IMR-90 (cell line): Measurements from ENCODE around the gene PALM2AKAP2. TPM values are rescaled to one million over a fixed set of nuclear protein-coding genes. Genes with fewer than 3 reads are reported as not detected.

ENCODE experiments used
- ATAC-seq: fragments of 200-7000 bp; cut with Tn5 transposase; 2 replicates; pipeline ENCODE4 v1.9.1; 2020; ENCODE audit warnings: low read depth, mild to moderate bottlenecking, moderate library complexity
- BruUV-seq: library from RNA; stranded (reverse); fragments of 400-500 nt; replicated peaks from 2 replicates; lab custom pipeline; 2021; lab: Mats Ljungman, UMichigan
- CTCF ChIA-PET: fragments of 300-600 bp; formaldehyde crosslinking; extraction: SDS; loops from one replicate; lab custom pipeline; 2021; ENCODE audit warnings: antibody characterized with exemption; lab: Yijun Ruan, JAX
- POLR2A ChIA-PET: fragments of 300-600 bp; sonication (Branson Sonifier 250); formaldehyde crosslinking; loops from one replicate; lab custom pipeline; 2022; ENCODE audit warnings: antibody characterized with exemption; ENCODE audit not compliant: unreplicated experiment; lab: Charles Lee
- DNase-seq: peaks from one replicate; pipeline ENCODE4 v3.0.0; 2013
- H2AFZ ChIP-seq: replicated peaks from 2 replicates; pipeline ENCODE3; 2013; ENCODE audit warnings: low read length, mild to moderate bottlenecking; ENCODE audit not compliant: poor library complexity
- H2AK5ac ChIP-seq: 2 replicates; pipeline ENCODE4 v1.6.1; 2013; ENCODE audit warnings: low read depth, low read length, inconsistent platforms
- H2AK9ac ChIP-seq: replicated peaks from 2 replicates; pipeline ENCODE3; 2013; ENCODE audit warnings: mild to moderate bottlenecking, low read depth, low read length, moderate library complexity; ENCODE audit not compliant: poor library complexity
- H2BK120ac ChIP-seq: 2 replicates; pipeline ENCODE4 v1.6.1; 2013; ENCODE audit warnings: low read depth, low read length, inconsistent platforms
- H2BK15ac ChIP-seq: 3 replicates; pipeline ENCODE4 v1.6.1; 2013; ENCODE audit warnings: low read depth, low read length, inconsistent platforms
- H2BK20ac ChIP-seq: 2 replicates; pipeline ENCODE4 v1.6.1; 2013; ENCODE audit warnings: low read depth, mild to moderate bottlenecking, inconsistent platforms, low read length, moderate library complexity
- H2BK5ac ChIP-seq: 2 replicates; pipeline ENCODE4 v1.6.1; 2013; ENCODE audit warnings: mild to moderate bottlenecking, low read depth, low read length, inconsistent platforms; ENCODE audit not compliant: poor library complexity, severe bottlenecking
- H3K14ac ChIP-seq: replicated peaks from 2 replicates; pipeline ENCODE4 v1.6.1; 2013; ENCODE audit warnings: low read depth, low read length, inconsistent platforms
- H3K18ac ChIP-seq: 2 replicates; pipeline ENCODE4 v1.6.1; 2013; ENCODE audit warnings: low read depth, low read length, control low read depth
- H3K23ac ChIP-seq: 2 replicates; pipeline ENCODE4 v1.6.1; 2013; ENCODE audit warnings: low read depth, low read length, inconsistent platforms
- H3K27ac ChIP-seq: 2 replicates; pipeline ENCODE4 v1.5.1; 2013; ENCODE audit warnings: mild to moderate bottlenecking, control low read depth, low read length; ENCODE audit not compliant: insufficient read depth
- H3K27me3 ChIP-seq: 2 replicates; pipeline ENCODE4 v1.6.1; 2013; ENCODE audit warnings: low read length; ENCODE audit not compliant: control insufficient read depth, insufficient read depth
- H3K36me3 ChIP-seq: 2 replicates; pipeline ENCODE4 v1.6.1; 2013; ENCODE audit warnings: low read length, mixed read lengths; ENCODE audit not compliant: control insufficient read depth, insufficient read depth
- H3K4ac ChIP-seq: 2 replicates; pipeline ENCODE4 v1.6.1; 2013; ENCODE audit warnings: low read depth, low read length, inconsistent platforms
- H3K4me1 ChIP-seq: 2 replicates; pipeline ENCODE4 v1.6.1; 2013; ENCODE audit warnings: low read length, mixed read lengths; ENCODE audit not compliant: control insufficient read depth, insufficient read depth
- H3K4me2 ChIP-seq: 2 replicates; pipeline ENCODE4 v1.6.1; 2013; ENCODE audit warnings: low read depth, mild to moderate bottlenecking, control low read depth, low read length, moderate library complexity
- H3K4me3 ChIP-seq: 2 replicates; pipeline ENCODE4 v1.5.1; 2013; ENCODE audit warnings: low read depth, mild to moderate bottlenecking, control low read depth, low read length, moderate library complexity; ENCODE audit not compliant: insufficient read depth
- H3K56ac ChIP-seq: 2 replicates; pipeline ENCODE4 v1.6.1; 2013; ENCODE audit warnings: low read length, inconsistent platforms; ENCODE audit not compliant: insufficient read depth; ENCODE audit errors: extremely low read depth
- H3K79me1 ChIP-seq, 2 experiments: 2 replicates each; pipeline ENCODE4 v1.6.1; 2013; ENCODE audit warnings: low read length in 2 of 2, inconsistent platforms in 1 of 2, low read depth in 1 of 2
- H3K9ac ChIP-seq: 2 replicates; pipeline ENCODE4 v1.6.1; 2013; ENCODE audit warnings: low read depth, low read length, control low read depth
- H3K9me1 ChIP-seq: 2 replicates; pipeline ENCODE4 v1.6.1; 2013; ENCODE audit warnings: low read length, inconsistent platforms; ENCODE audit not compliant: insufficient read depth
- H3K9me3 ChIP-seq: 2 replicates; pipeline ENCODE4 v1.6.1; 2013; ENCODE audit warnings: low read length; ENCODE audit not compliant: control insufficient read depth, insufficient read depth
- H4K20me1 ChIP-seq: 2 replicates; pipeline ENCODE4 v1.6.1; 2013; ENCODE audit warnings: low read length, inconsistent platforms; ENCODE audit not compliant: insufficient read depth
- H4K5ac ChIP-seq: 2 replicates; pipeline ENCODE4 v1.6.1; 2013; ENCODE audit warnings: mild to moderate bottlenecking, low read depth, low read length, control low read depth
- H4K8ac ChIP-seq, 2 experiments: 2 replicates each; pipeline ENCODE4 v1.6.1; 2013; ENCODE audit warnings: low read depth in 2 of 2, low read length in 2 of 2, control low read depth in 1 of 2, inconsistent platforms in 1 of 2
- H4K91ac ChIP-seq: 2 replicates; pipeline ENCODE4 v1.6.1; 2013; ENCODE audit warnings: low read depth, low read length, inconsistent platforms; ENCODE audit not compliant: insufficient read depth
- BHLHE40 ChIP-seq: fragments of 150-350 bp; IDR thresholded peaks from 2 replicates; pipeline ENCODE4 v1.6.1; 2016; ENCODE audit warnings: mild to moderate bottlenecking, low read depth, low read length
- CEBPB ChIP-seq: IDR thresholded peaks from 2 replicates; pipeline ENCODE4 v1.6.1; 2012; ENCODE audit warnings: low read depth, low read length, improper control_type of control experiment
- CHD1 ChIP-seq: IDR thresholded peaks from 2 replicates; pipeline ENCODE4 v1.6.1; 2012; ENCODE audit warnings: low read depth, low read length, improper control_type of control experiment
- CTCF ChIP-seq: conservative IDR thresholded peaks from 2 replicates; pipeline ENCODE4 v1.5.1; 2012; ENCODE audit warnings: mild to moderate bottlenecking, low read depth, low read length, improper control_type of control experiment
- ELK1 ChIP-seq: fragments of 150-350 bp; IDR thresholded peaks from 2 replicates; pipeline ENCODE4 v1.6.1; 2016; ENCODE audit warnings: low read depth, mild to moderate bottlenecking, low read length, moderate library complexity, borderline replicate concordance
- FOS ChIP-seq: fragments of 150-350 bp; IDR thresholded peaks from 2 replicates; pipeline ENCODE4 v1.6.1; 2016; ENCODE audit warnings: low read depth, low read length
- MAFK ChIP-seq: IDR thresholded peaks from 2 replicates; pipeline ENCODE4 v1.6.1; 2012; ENCODE audit warnings: low read depth, low read length, improper control_type of control experiment
- MAZ ChIP-seq: IDR thresholded peaks from 2 replicates; pipeline ENCODE4 v1.6.1; 2012; ENCODE audit warnings: low read depth, mild to moderate bottlenecking, low read length, improper control_type of control experiment, moderate library complexity, borderline replicate concordance
- NFE2L2 ChIP-seq: fragments of 150-350 bp; IDR thresholded peaks from 2 replicates; pipeline ENCODE4 v1.6.1; 2016; ENCODE audit warnings: low read depth, mild to moderate bottlenecking, low read length
- POLR2A ChIP-seq: IDR thresholded peaks from 2 replicates; pipeline ENCODE4 v1.6.1; 2012; ENCODE audit warnings: mild to moderate bottlenecking, low read depth, low read length
- RAD21 ChIP-seq: IDR thresholded peaks from 2 replicates; pipeline ENCODE4 v1.6.1; 2012; ENCODE audit warnings: low read length, improper control_type of control experiment
- RCOR1 ChIP-seq: IDR thresholded peaks from 2 replicates; pipeline ENCODE4 v1.6.1; 2012; ENCODE audit warnings: mild to moderate bottlenecking, low read length, improper control_type of control experiment; ENCODE audit not compliant: insufficient replicate concordance
- RFX5 ChIP-seq: IDR thresholded peaks from 2 replicates; pipeline ENCODE4 v1.8.0; 2012; ENCODE audit warnings: low read depth, mild to moderate bottlenecking, low read length, moderate library complexity
- SMC3 ChIP-seq: fragments of 150-350 bp; IDR thresholded peaks from 2 replicates; pipeline ENCODE4 v1.6.1; 2016; ENCODE audit warnings: low read depth, mild to moderate bottlenecking, antibody characterized with exemption, low read length, moderate library complexity
- USF2 ChIP-seq: fragments of 150-350 bp; IDR thresholded peaks from 2 replicates; pipeline ENCODE4 v1.6.1; 2017; ENCODE audit warnings: mild to moderate bottlenecking, antibody characterized with exemption, low read length, low read depth
- WGBS, 2 experiments: methylation state at CpG; one replicate each; pipeline versions ENCODE4 v1.1.5 to v1.1.7; 2013; ENCODE audit warnings: missing lambda C conversion rate in 2 of 2; ENCODE audit not compliant: insufficient read length in 1 of 2; ENCODE audit errors: extremely low coverage in 2 of 2; 5-methylcytosine and 5-hydroxymethylcytosine counted together
- dilution Hi-C: fragments of 300-500 bp; cut with HindIII; formaldehyde crosslinking; loops from one replicate; pipeline ENCODE4 v1.14.3; 2018; ENCODE audit warnings: low sequenced_read_pairs; ENCODE audit not compliant: unreplicated experiment
- in situ Hi-C: fragments of 300-500 bp; cut with MboI; formaldehyde crosslinking; loops from 3 replicates; pipeline ENCODE4 v1.14.3; 2019; ENCODE audit warnings: low sequenced_read_pairs, inconsistent platforms, mixed read lengths
- intact Hi-C: fragments of 100-400 bp; cut with micrococcal nuclease; formaldehyde crosslinking; loops from 2 replicates; pipeline ENCODE4 v1.10.0; 2022
- polyA plus RNA-seq, 3 experiments: library from polyadenylated mRNA; depleted of rRNA; stranded (reverse); fragments of >200 nt; gene quantifications; 2 replicates each; pipeline ENCODE4 v1.2.3, GENCODE V29; 2012; ENCODE audit warnings: low replicate concordance in 1 of 3
- total RNA-seq: library from RNA; depleted of rRNA; stranded (reverse); fragments of >200 nt; gene quantifications from 2 replicates; pipeline ENCODE4 v1.2.3, GENCODE V29; 2012

The PALM2AKAP2 gene
- total and polyA plus RNA-seq, 2 of the 4 experiments (the other 2 are of a cell fraction) = 3.2 to 14.2 TPM

- no TSS peak for BruUV-seq
- H3K27ac ChIP-seq = peak overlapping the region; percentile 33; the same call in 1 of the 2 replicates
- POLR2A ChIA-PET = no interaction called here
- no peaks in the 10 kb centered on the region for H3K36me3 ChIP-seq
- no peaks in the 10 kb centered on the region for H3K27me3 ChIP-seq
- peaks cover 26% of the 10 kb centered on the region for H3K4me1 ChIP-seq
- H3K4ac ChIP-seq = peak overlapping the region; percentile 63
- peaks cover 0 to 4% of the 10 kb centered on the region in 2 experiments; a peak in 2 of 4 replicates for H3K79me1 ChIP-seq
- peak overlapping the region; percentile 20 for H2BK20ac ChIP-seq
- in situ Hi-C loops (no loop called here), dilution Hi-C loops (no loop called here), intact Hi-C loops (loop anchor here (10.0 kb wide), 1 partner anchor 119 kb away; no protein-coding TSS in a partner anchor)
- CTCF ChIA-PET = no interaction called here
- H4K91ac ChIP-seq = peak overlapping the region; percentile 59
- peak overlapping the region; percentile 72 for H3K23ac ChIP-seq
- H3K9me3 ChIP-seq = no peaks in the 10 kb centered on the region
- peak overlapping the region; percentile 21 for H2AK5ac ChIP-seq
- H2AFZ ChIP-seq = no peak overlapping the region
- WGBS, 2 experiments = 50% methylated on average over 1 of the region's 3 CpGs; no CpG with 5 or more reads in 1 of the 2 experiments
- no peak for ATAC-seq
- H2BK5ac ChIP-seq = peak overlapping the region; percentile 35
- no peak overlapping the region for H3K9ac ChIP-seq
- no peaks in the 10 kb centered on the region for H4K20me1 ChIP-seq
- no peak overlapping the region for H3K56ac ChIP-seq
- H3K9me1 ChIP-seq = peaks cover 33% of the 10 kb centered on the region
- H4K8ac ChIP-seq = peak overlapping the region in 1 of 2 experiments; percentile 42; a peak in 1 of 4 replicates
- no peak for DNase-seq
- no peak overlapping the region for H2AK9ac ChIP-seq
- no peak overlapping the region; the same call in 1 of the 2 replicates for H3K4me2 ChIP-seq
- H4K5ac ChIP-seq = peak overlapping the region; percentile 43; the same call in 1 of the 2 replicates
- H2BK15ac ChIP-seq = peak overlapping the region; percentile 0; the same call in 2 of the 3 replicates
- peak overlapping the region; percentile 50 for H2BK120ac ChIP-seq
- H3K18ac ChIP-seq = peak overlapping the region; percentile 33
- no peak overlapping the region for H3K4me3 ChIP-seq
- peak overlapping the region; percentile 58 for H3K14ac ChIP-seq
- TF ChIP-seq RFX5 (no peak), CTCF (no peak), USF2 (no peak), ELK1 (no peak), CHD1 (no peak), POLR2A (no peak), RCOR1 (no peak), FOS (no peak), MAFK (no peak), MAZ (no peak), RAD21 (no peak), SMC3 (no peak), NFE2L2 (no peak), BHLHE40 (no peak), CEBPB (no peak)
These were observed 14.2 kb upstream of the PALM2AKAP2 start for GRCh38 chr9:109765830-109766229.
